Ascending aorta (tissue), 2 donors: ENCODE data around the gene FAM131A. TPM values are rescaled to one million over a fixed set of nuclear protein-coding genes. Genes with fewer than 3 reads are reported as not detected.

Experiments
- DNase-seq, 2 donors: peaks; one replicate each; pipeline ENCODE4 v3.0.0-alpha.2; 2019; ENCODE audit warnings: low spot score in 2 of 2
- H3K27ac ChIP-seq, 2 donors: fragments of 200-600 bp; sonication (generic); one replicate each; pipeline ENCODE4 v1.5.1; 2016 to 2017; ENCODE audit warnings: mild to moderate bottlenecking in 1 of 2
- H3K27me3 ChIP-seq: fragments of 200-600 bp; sonication (generic); one replicate; pipeline ENCODE4 v1.5.1; 2017
- H3K36me3 ChIP-seq, 2 donors: fragments of 200-600 bp; sonication (generic); one replicate each; pipeline ENCODE4 v1.5.1; 2016
- H3K4me1 ChIP-seq, 2 donors: fragments of 200-600 bp; sonication (generic); one replicate each; pipeline ENCODE4 v1.5.1; 2016 to 2017; ENCODE audit warnings: mild to moderate bottlenecking in 1 of 2
- H3K4me3 ChIP-seq, 2 donors: fragments of 200-600 bp; sonication (generic); one replicate each; pipeline ENCODE4 v1.5.1; 2016 to 2017; ENCODE audit warnings: mild to moderate bottlenecking in 1 of 2
- H3K9me3 ChIP-seq, 2 donors: fragments of 200-600 bp; sonication (generic); one replicate each; pipeline ENCODE4 v1.5.1; 2016
- intact Hi-C: fragments of 100-400 bp; cut with DNase I; formaldehyde crosslinking; loops from one replicate; pipeline ENCODE4 v1.15.1; 2023
- total RNA-seq: library from RNA; depleted of rRNA; stranded (reverse); fragments of >200 nt; gene quantifications from one replicate; pipeline ENCODE4 v1.1.0, GENCODE V29; 2016
- TF ChIP-seq, protein P1 (sequence below), 3 experiments: fragments of 200-600 bp in 2 of 3; fragments of 450-650 bp in 1 of 3; sonication (generic) in 2 of 3; IDR thresholded peaks; one replicate each; pipeline ENCODE4 v1.5.1; 2016 to 2019; ENCODE audit warnings: antibody characterized with exemption in 3 of 3, mild to moderate bottlenecking in 1 of 3, moderate library complexity in 1 of 3

The FAM131A gene
- total RNA-seq, 1 donor from 2014 or later, result 47.7 TPM

DNA sequence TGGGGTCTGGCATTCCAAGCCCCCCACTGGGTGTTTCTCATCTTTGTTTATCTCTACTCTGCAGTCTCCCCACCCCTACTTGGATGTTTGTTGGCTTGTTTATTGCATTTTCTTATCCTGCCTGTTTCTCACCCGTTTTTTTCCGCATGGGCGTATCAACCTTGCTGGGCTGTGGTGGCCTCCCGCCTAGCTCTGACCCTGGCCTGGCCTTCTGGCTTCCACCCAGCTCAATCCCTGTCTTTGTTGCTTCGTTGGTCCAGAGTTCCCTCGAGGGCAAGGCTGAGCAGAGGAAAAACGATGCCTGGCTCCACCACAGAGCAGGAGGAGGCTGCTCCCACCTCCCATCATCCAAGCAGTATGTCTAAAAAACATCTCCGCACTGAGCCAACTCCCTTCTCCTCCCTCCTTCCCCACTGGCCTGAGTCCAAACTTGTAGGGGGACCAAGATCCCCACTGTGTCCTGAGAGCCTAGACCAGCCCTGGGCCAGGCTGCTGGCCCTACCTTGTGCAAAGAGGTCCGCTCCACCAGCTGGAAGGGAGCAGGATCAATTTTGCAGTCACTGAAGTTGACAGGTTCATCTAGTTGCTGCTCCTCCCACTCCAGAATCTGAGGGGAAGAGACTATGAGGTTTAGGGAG, 14.2 kb downstream of the FAM131A start:
- Histone ChIP-seq H3K27ac (no peak overlapping the region), H3K4me3 (no peak overlapping the region), H3K27me3 (no peaks in the 10 kb centered on the region), H3K9me3 (no peaks in the 10 kb centered on the region), H3K36me3 (peaks cover under 1 to 4% of the 10 kb centered on the region in 2 donors), H3K4me1 (no peaks in the 10 kb centered on the region)
- DNase-seq, result no peak
- intact Hi-C loops, result no loop called here
- TF ChIP-seq, protein P1, sequence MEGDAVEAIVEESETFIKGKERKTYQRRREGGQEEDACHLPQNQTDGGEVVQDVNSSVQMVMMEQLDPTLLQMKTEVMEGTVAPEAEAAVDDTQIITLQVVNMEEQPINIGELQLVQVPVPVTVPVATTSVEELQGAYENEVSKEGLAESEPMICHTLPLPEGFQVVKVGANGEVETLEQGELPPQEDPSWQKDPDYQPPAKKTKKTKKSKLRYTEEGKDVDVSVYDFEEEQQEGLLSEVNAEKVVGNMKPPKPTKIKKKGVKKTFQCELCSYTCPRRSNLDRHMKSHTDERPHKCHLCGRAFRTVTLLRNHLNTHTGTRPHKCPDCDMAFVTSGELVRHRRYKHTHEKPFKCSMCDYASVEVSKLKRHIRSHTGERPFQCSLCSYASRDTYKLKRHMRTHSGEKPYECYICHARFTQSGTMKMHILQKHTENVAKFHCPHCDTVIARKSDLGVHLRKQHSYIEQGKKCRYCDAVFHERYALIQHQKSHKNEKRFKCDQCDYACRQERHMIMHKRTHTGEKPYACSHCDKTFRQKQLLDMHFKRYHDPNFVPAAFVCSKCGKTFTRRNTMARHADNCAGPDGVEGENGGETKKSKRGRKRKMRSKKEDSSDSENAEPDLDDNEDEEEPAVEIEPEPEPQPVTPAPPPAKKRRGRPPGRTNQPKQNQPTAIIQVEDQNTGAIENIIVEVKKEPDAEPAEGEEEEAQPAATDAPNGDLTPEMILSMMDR (IDR thresholded peaks at IDR 0.05), result no peak

DNA sequence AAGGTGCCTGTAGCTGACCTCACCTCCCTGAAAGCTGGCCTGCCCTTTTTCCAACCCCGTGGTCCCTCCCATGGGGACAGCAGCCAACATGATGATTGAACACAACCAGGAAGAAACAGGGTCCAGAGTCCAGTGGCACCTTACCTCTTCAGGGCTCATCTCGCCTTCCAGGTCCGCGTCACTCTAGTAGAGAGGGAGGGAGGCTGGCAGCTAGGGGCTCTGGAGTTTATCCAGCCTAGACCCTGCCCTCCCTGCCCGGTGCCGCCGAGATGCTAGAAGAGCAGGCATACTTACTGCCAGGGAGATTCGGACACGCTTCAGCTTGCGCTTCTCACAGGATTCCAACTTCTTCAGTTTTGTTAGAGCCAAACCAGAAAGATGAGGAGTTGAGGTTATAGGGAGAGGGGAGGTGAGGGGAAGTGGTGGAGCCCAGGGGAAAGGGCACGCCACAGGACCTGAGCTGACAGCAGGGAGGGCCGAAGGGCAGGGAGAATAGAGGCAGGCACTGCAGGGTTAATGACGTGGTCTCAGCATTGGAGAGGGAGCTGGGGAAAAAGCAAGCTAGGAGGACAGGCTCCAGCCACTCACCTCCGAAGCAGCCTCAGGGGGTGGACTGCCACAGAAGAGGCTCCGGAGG, 14.9 kb downstream of the FAM131A start:
- no peaks in the 10 kb centered on the region for H3K27me3 ChIP-seq
- no peak for DNase-seq
- TF ChIP-seq, protein P1 (IDR thresholded peaks at IDR 0.05), result no peak
- peaks cover 4 to 6% of the 10 kb centered on the region in 2 donors for H3K36me3 ChIP-seq
- intact Hi-C loops, result no loop called here
- H3K27ac ChIP-seq, result no peak overlapping the region
- no peaks in the 10 kb centered on the region for H3K9me3 ChIP-seq
- no peak overlapping the region for H3K4me3 ChIP-seq
- no peaks in the 10 kb centered on the region for H3K4me1 ChIP-seq

DNA sequence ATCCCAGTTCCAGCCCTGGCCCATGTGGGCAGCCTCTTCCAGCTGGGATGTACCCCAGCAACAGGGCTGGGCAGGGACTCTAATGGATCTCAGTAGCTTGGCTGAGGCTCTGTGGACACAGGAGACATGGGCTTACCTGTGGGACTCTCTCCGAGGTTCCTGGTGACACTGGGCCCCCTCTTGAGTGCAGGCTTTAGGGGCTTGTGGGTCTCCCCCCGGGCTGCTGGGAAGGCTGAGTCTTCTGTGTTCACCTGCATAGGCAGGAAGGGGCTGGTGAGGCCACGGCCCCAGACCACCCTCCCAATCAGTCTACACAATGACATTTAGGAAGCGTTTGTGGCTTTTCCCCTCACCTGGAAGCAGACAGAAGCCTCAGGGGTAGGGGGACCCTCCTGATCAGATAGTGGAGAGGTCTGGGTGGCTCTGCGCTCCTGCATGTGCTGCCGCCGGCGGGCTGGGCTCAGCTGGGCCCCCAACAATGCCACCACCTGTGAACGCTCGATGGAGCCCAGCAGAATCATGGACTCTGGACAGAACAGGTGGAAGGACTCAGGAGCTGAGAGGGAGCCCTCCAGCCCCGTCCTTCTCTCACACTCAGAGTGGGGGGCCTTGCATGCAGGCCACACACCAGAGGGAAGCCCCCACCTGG, 15.6 kb downstream of the FAM131A start:
- no peaks in the 10 kb centered on the region for H3K27me3 ChIP-seq
- no peak overlapping the region for H3K27ac ChIP-seq
- intact Hi-C loops, result no loop called here
- DNase-seq, result no peak
- TF ChIP-seq, protein P1 (IDR thresholded peaks at IDR 0.05), result no peak
- H3K9me3 ChIP-seq, result no peaks in the 10 kb centered on the region
- peaks cover 4 to 10% of the 10 kb centered on the region in 2 donors for H3K36me3 ChIP-seq
- no peaks in the 10 kb centered on the region for H3K4me1 ChIP-seq
- no peak overlapping the region for H3K4me3 ChIP-seq

DNA sequence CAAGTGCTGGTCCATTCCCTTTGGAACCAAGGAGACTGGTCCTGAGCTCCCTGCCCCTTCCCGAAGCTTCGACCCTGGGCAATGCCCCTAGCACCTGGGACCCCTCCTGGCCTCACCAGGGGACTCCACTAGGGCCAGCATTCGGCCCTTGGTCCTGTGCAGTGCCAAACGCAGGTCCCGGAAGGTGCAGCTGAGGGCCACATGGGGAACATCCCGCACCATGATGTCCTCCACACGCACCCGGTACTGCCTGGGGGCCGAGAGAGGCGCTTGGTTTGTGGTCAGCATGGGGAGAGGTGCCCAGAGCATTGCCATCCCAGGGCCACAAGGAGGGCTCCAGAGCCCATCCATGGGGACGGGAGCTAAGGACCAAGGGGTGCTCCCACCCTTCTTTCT, 16.1 kb downstream of the FAM131A start:
- Histone ChIP-seq H3K36me3 (peaks cover 4 to 10% of the 10 kb centered on the region in 2 donors), H3K27ac (no peak overlapping the region), H3K4me3 (no peak overlapping the region), H3K9me3 (no peaks in the 10 kb centered on the region), H3K27me3 (no peaks in the 10 kb centered on the region), H3K4me1 (no peaks in the 10 kb centered on the region)
- TF ChIP-seq, protein P1 (IDR thresholded peaks at IDR 0.05), result no peak
- DNase-seq, result no peak
- intact Hi-C loops, result no loop called here

DNA sequence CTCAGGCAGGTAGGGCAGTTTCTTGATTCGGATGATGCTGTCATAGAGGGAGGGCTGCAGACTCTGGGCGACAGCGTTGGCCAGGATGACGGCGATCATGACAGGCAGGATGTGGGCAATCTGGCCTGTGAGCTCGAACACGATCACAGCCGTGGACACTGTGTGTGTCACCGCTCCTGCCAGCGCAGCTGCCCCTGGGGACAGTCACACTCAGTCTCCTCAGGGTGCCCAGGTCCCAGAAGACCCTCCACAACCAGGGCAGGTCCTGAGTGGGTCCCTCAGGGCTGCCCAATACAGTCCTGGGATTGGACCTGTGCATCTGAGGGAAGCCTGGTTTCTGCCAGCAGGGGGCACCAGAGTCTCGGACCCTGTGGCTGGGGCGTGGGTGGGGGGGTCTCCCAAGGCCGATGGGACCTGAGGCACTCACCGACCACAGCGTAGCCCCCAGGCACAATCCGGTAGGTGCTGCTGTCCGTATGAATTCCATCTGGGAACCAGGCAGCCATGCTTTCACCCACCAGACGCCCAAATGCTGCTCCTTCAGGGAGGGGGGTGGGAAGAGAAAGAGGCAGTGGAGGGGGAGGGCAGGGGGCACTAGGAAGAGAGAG, 16.8 kb downstream of the FAM131A start:
- Histone ChIP-seq H3K27me3 (no peaks in the 10 kb centered on the region), H3K9me3 (no peaks in the 10 kb centered on the region), H3K4me3 (no peak overlapping the region), H3K4me1 (no peaks in the 10 kb centered on the region), H3K36me3 (peaks cover 4 to 10% of the 10 kb centered on the region in 2 donors), H3K27ac (no peak overlapping the region)
- DNase-seq, result no peak
- intact Hi-C loops, result no loop called here
- TF ChIP-seq, protein P1 (IDR thresholded peaks at IDR 0.05), result peak; percentile 49 to 74 (median 72)
